ENCODE results near the gene CR1L. TPM values are rescaled to one million over a fixed set of nuclear protein-coding genes. Genes with fewer than 3 reads are reported as not detected.

CR1L gene
- total and polyA plus RNA-seq, 2 of the 8 experiments (the other 6 are each of a cell fraction or from before 2014, with no cell fraction given): 0.39 TPM; not detected in 1

- TF ChIP-seq CHD7 (IDR thresholded peaks at IDR 0.05; ENCODE audit: insufficient replicate concordance, low read length): no peak
Observed at GRCh38 chr1:207691010-207691409, 46.1 kb downstream of the CR1L start (continued).
